IMR-90 (cell line): Measurements from ENCODE around the gene C3AR1. TPM values are rescaled to one million over a fixed set of nuclear protein-coding genes. Genes with fewer than 3 reads are reported as not detected.

Source experiments
- ATAC-seq: fragments of 200-7000 bp; cut with Tn5 transposase; 2 replicates; pipeline ENCODE4 v1.9.1; 2020; ENCODE audit warnings: low read depth, mild to moderate bottlenecking, moderate library complexity
- BruUV-seq: library from RNA; stranded (reverse); fragments of 400-500 nt; replicated peaks from 2 replicates; lab custom pipeline; 2021; lab: Mats Ljungman, UMichigan
- CTCF ChIA-PET: fragments of 300-600 bp; formaldehyde crosslinking; extraction: SDS; loops from one replicate; lab custom pipeline; 2021; ENCODE audit warnings: antibody characterized with exemption; lab: Yijun Ruan, JAX
- POLR2A ChIA-PET: fragments of 300-600 bp; sonication (Branson Sonifier 250); formaldehyde crosslinking; loops from one replicate; lab custom pipeline; 2022; ENCODE audit warnings: antibody characterized with exemption; ENCODE audit not compliant: unreplicated experiment; lab: Charles Lee
- DNase-seq: peaks from one replicate; pipeline ENCODE4 v3.0.0; 2013
- H2AFZ ChIP-seq: replicated peaks from 2 replicates; pipeline ENCODE3; 2013; ENCODE audit warnings: low read length, mild to moderate bottlenecking; ENCODE audit not compliant: poor library complexity
- H2AK5ac ChIP-seq: 2 replicates; pipeline ENCODE4 v1.6.1; 2013; ENCODE audit warnings: low read depth, low read length, inconsistent platforms
- H2AK9ac ChIP-seq: replicated peaks from 2 replicates; pipeline ENCODE3; 2013; ENCODE audit warnings: mild to moderate bottlenecking, low read depth, low read length, moderate library complexity; ENCODE audit not compliant: poor library complexity
- H2BK120ac ChIP-seq: 2 replicates; pipeline ENCODE4 v1.6.1; 2013; ENCODE audit warnings: low read depth, low read length, inconsistent platforms
- H2BK15ac ChIP-seq: 3 replicates; pipeline ENCODE4 v1.6.1; 2013; ENCODE audit warnings: low read depth, low read length, inconsistent platforms
- H2BK20ac ChIP-seq: 2 replicates; pipeline ENCODE4 v1.6.1; 2013; ENCODE audit warnings: low read depth, mild to moderate bottlenecking, inconsistent platforms, low read length, moderate library complexity
- H2BK5ac ChIP-seq: 2 replicates; pipeline ENCODE4 v1.6.1; 2013; ENCODE audit warnings: mild to moderate bottlenecking, low read depth, low read length, inconsistent platforms; ENCODE audit not compliant: poor library complexity, severe bottlenecking
- H3K14ac ChIP-seq: replicated peaks from 2 replicates; pipeline ENCODE4 v1.6.1; 2013; ENCODE audit warnings: low read depth, low read length, inconsistent platforms
- H3K18ac ChIP-seq: 2 replicates; pipeline ENCODE4 v1.6.1; 2013; ENCODE audit warnings: low read depth, low read length, control low read depth
- H3K23ac ChIP-seq: 2 replicates; pipeline ENCODE4 v1.6.1; 2013; ENCODE audit warnings: low read depth, low read length, inconsistent platforms
- H3K27ac ChIP-seq: 2 replicates; pipeline ENCODE4 v1.5.1; 2013; ENCODE audit warnings: mild to moderate bottlenecking, control low read depth, low read length; ENCODE audit not compliant: insufficient read depth
- H3K27me3 ChIP-seq: 2 replicates; pipeline ENCODE4 v1.6.1; 2013; ENCODE audit warnings: low read length; ENCODE audit not compliant: control insufficient read depth, insufficient read depth
- H3K36me3 ChIP-seq: 2 replicates; pipeline ENCODE4 v1.6.1; 2013; ENCODE audit warnings: low read length, mixed read lengths; ENCODE audit not compliant: control insufficient read depth, insufficient read depth
- H3K4ac ChIP-seq: 2 replicates; pipeline ENCODE4 v1.6.1; 2013; ENCODE audit warnings: low read depth, low read length, inconsistent platforms
- H3K4me1 ChIP-seq: 2 replicates; pipeline ENCODE4 v1.6.1; 2013; ENCODE audit warnings: low read length, mixed read lengths; ENCODE audit not compliant: control insufficient read depth, insufficient read depth
- H3K4me2 ChIP-seq: 2 replicates; pipeline ENCODE4 v1.6.1; 2013; ENCODE audit warnings: low read depth, mild to moderate bottlenecking, control low read depth, low read length, moderate library complexity
- H3K4me3 ChIP-seq: 2 replicates; pipeline ENCODE4 v1.5.1; 2013; ENCODE audit warnings: low read depth, mild to moderate bottlenecking, control low read depth, low read length, moderate library complexity; ENCODE audit not compliant: insufficient read depth
- H3K56ac ChIP-seq: 2 replicates; pipeline ENCODE4 v1.6.1; 2013; ENCODE audit warnings: low read length, inconsistent platforms; ENCODE audit not compliant: insufficient read depth; ENCODE audit errors: extremely low read depth
- H3K79me1 ChIP-seq, 2 experiments: 2 replicates each; pipeline ENCODE4 v1.6.1; 2013; ENCODE audit warnings: low read length in 2 of 2, inconsistent platforms in 1 of 2, low read depth in 1 of 2
- H3K9ac ChIP-seq: 2 replicates; pipeline ENCODE4 v1.6.1; 2013; ENCODE audit warnings: low read depth, low read length, control low read depth
- H3K9me1 ChIP-seq: 2 replicates; pipeline ENCODE4 v1.6.1; 2013; ENCODE audit warnings: low read length, inconsistent platforms; ENCODE audit not compliant: insufficient read depth
- H3K9me3 ChIP-seq: 2 replicates; pipeline ENCODE4 v1.6.1; 2013; ENCODE audit warnings: low read length; ENCODE audit not compliant: control insufficient read depth, insufficient read depth
- H4K20me1 ChIP-seq: 2 replicates; pipeline ENCODE4 v1.6.1; 2013; ENCODE audit warnings: low read length, inconsistent platforms; ENCODE audit not compliant: insufficient read depth
- H4K5ac ChIP-seq: 2 replicates; pipeline ENCODE4 v1.6.1; 2013; ENCODE audit warnings: mild to moderate bottlenecking, low read depth, low read length, control low read depth
- H4K8ac ChIP-seq, 2 experiments: 2 replicates each; pipeline ENCODE4 v1.6.1; 2013; ENCODE audit warnings: low read depth in 2 of 2, low read length in 2 of 2, control low read depth in 1 of 2, inconsistent platforms in 1 of 2
- H4K91ac ChIP-seq: 2 replicates; pipeline ENCODE4 v1.6.1; 2013; ENCODE audit warnings: low read depth, low read length, inconsistent platforms; ENCODE audit not compliant: insufficient read depth
- BHLHE40 ChIP-seq: fragments of 150-350 bp; IDR thresholded peaks from 2 replicates; pipeline ENCODE4 v1.6.1; 2016; ENCODE audit warnings: mild to moderate bottlenecking, low read depth, low read length
- CEBPB ChIP-seq: IDR thresholded peaks from 2 replicates; pipeline ENCODE4 v1.6.1; 2012; ENCODE audit warnings: low read depth, low read length, improper control_type of control experiment
- CHD1 ChIP-seq: IDR thresholded peaks from 2 replicates; pipeline ENCODE4 v1.6.1; 2012; ENCODE audit warnings: low read depth, low read length, improper control_type of control experiment
- FOS ChIP-seq: fragments of 150-350 bp; IDR thresholded peaks from 2 replicates; pipeline ENCODE4 v1.6.1; 2016; ENCODE audit warnings: low read depth, low read length
- MAFK ChIP-seq: IDR thresholded peaks from 2 replicates; pipeline ENCODE4 v1.6.1; 2012; ENCODE audit warnings: low read depth, low read length, improper control_type of control experiment
- MAZ ChIP-seq: IDR thresholded peaks from 2 replicates; pipeline ENCODE4 v1.6.1; 2012; ENCODE audit warnings: low read depth, mild to moderate bottlenecking, low read length, improper control_type of control experiment, moderate library complexity, borderline replicate concordance
- MXI1 ChIP-seq: IDR thresholded peaks from 2 replicates; pipeline ENCODE4 v1.6.1; 2012; ENCODE audit warnings: low read depth, mild to moderate bottlenecking, low read length, moderate library complexity, borderline replicate concordance
- POLR2A ChIP-seq: IDR thresholded peaks from 2 replicates; pipeline ENCODE4 v1.6.1; 2012; ENCODE audit warnings: mild to moderate bottlenecking, low read depth, low read length
- RAD21 ChIP-seq: IDR thresholded peaks from 2 replicates; pipeline ENCODE4 v1.6.1; 2012; ENCODE audit warnings: low read length, improper control_type of control experiment
- RCOR1 ChIP-seq: IDR thresholded peaks from 2 replicates; pipeline ENCODE4 v1.6.1; 2012; ENCODE audit warnings: mild to moderate bottlenecking, low read length, improper control_type of control experiment; ENCODE audit not compliant: insufficient replicate concordance
- SMC3 ChIP-seq: fragments of 150-350 bp; IDR thresholded peaks from 2 replicates; pipeline ENCODE4 v1.6.1; 2016; ENCODE audit warnings: low read depth, mild to moderate bottlenecking, antibody characterized with exemption, low read length, moderate library complexity
- USF2 ChIP-seq: fragments of 150-350 bp; IDR thresholded peaks from 2 replicates; pipeline ENCODE4 v1.6.1; 2017; ENCODE audit warnings: mild to moderate bottlenecking, antibody characterized with exemption, low read length, low read depth
- dilution Hi-C: fragments of 300-500 bp; cut with HindIII; formaldehyde crosslinking; loops from one replicate; pipeline ENCODE4 v1.14.3; 2018; ENCODE audit warnings: low sequenced_read_pairs; ENCODE audit not compliant: unreplicated experiment
- in situ Hi-C: fragments of 300-500 bp; cut with MboI; formaldehyde crosslinking; loops from 3 replicates; pipeline ENCODE4 v1.14.3; 2019; ENCODE audit warnings: low sequenced_read_pairs, inconsistent platforms, mixed read lengths
- intact Hi-C: fragments of 100-400 bp; cut with micrococcal nuclease; formaldehyde crosslinking; loops from 2 replicates; pipeline ENCODE4 v1.10.0; 2022
- polyA plus RNA-seq, 3 experiments: library from polyadenylated mRNA; depleted of rRNA; stranded (reverse); fragments of >200 nt; gene quantifications; 2 replicates each; pipeline ENCODE4 v1.2.3, GENCODE V29; 2012; ENCODE audit warnings: low replicate concordance in 1 of 3
- total RNA-seq: library from RNA; depleted of rRNA; stranded (reverse); fragments of >200 nt; gene quantifications from 2 replicates; pipeline ENCODE4 v1.2.3, GENCODE V29; 2012

The C3AR1 gene
- total and polyA plus RNA-seq, 2 of the 4 experiments (the other 2 are of a cell fraction): 0.31 to 0.36 TPM

GRCh38 chr12:8080120-8080519 lies 14.0 kb upstream of the C3AR1 start:
- no peak for ATAC-seq
- Histone ChIP-seq H4K20me1 (0 out of 2 replicates have a peak, but pooled peaks cover 6% of the 10 kb centered on the region), H2AK5ac (no peak overlapping the region), H3K4me2 (no peak overlapping the region), H2BK120ac (no peak overlapping the region), H3K23ac (no peak overlapping the region), H2BK5ac (no peak overlapping the region), H3K36me3 (no peaks in the 10 kb centered on the region), H3K4ac (no peak overlapping the region), H3K27ac (no peak overlapping the region), H3K4me1 (peaks cover 4% of the 10 kb centered on the region), H4K8ac (no peak overlapping the region), H4K5ac (no peak overlapping the region), H3K27me3 (no peaks in the 10 kb centered on the region), H2BK20ac (no peak overlapping the region), H3K9me3 (no peaks in the 10 kb centered on the region), H3K56ac (no peak overlapping the region), H3K9ac (no peak overlapping the region), H2AK9ac (no peak overlapping the region), H4K91ac (no peak overlapping the region), H2BK15ac (no peak overlapping the region), H3K79me1 (peaks cover 12 to 28% of the 10 kb centered on the region in 2 experiments; a peak in 3 of 4 replicates), H2AFZ (no peak overlapping the region), H3K9me1 (no peaks in the 10 kb centered on the region; the same call in 1 of the 2 replicates), H3K18ac (no peak overlapping the region), H3K14ac (no peak overlapping the region), H3K4me3 (no peak overlapping the region)
- CTCF ChIA-PET: interaction anchor here (0.6 kb wide), 1 partner anchor 24 kb away, joined by 3 read pairs; no protein-coding TSS in a partner anchor
- in situ Hi-C loops: no loop called here
- dilution Hi-C loops: no loop called here
- no TSS peak for BruUV-seq
- POLR2A ChIA-PET: no interaction called here
- intact Hi-C loops: no loop called here
- TF ChIP-seq MXI1 (no peak), POLR2A (no peak), RAD21 (no peak), CEBPB (no peak), SMC3 (no peak), RCOR1 (no peak), FOS (no peak), CHD1 (no peak), MAFK (no peak), BHLHE40 (no peak), MAZ (no peak), USF2 (no peak)
- no peak for DNase-seq
